SK-N-SH (cell line): ENCODE measurements around the gene COMMD3. TPM values are rescaled to one million over a fixed set of nuclear protein-coding genes. Genes with fewer than 3 reads are reported as not detected.

Experiments used
- CTCF ChIA-PET: fragments of 300-600, 350-600 bp; formaldehyde crosslinking; extraction: SDS; loops from one replicate; lab custom pipeline; 2021; lab: Yijun Ruan, JAX
- POLR2A ChIA-PET: fragments of 350-600 bp; sonication (Branson Sonifier 250); formaldehyde crosslinking; extraction: SDS; loops from one replicate; lab custom pipeline; 2020; ENCODE audit warnings: antibody characterized with exemption, inconsistent platforms; lab: Yijun Ruan, JAX
- DNase-seq: peaks from one replicate; pipeline ENCODE4 v3.0.0; 2012
- H2AFZ ChIP-seq: fragments of 200-600 bp; sonication (generic); 2 replicates; pipeline ENCODE4 v1.8.1; 2016; ENCODE audit warnings: antibody characterized with exemption, mild to moderate bottlenecking, low read depth
- H3F3A ChIP-seq: fragments of 200-600 bp; sonication (generic); replicated peaks from 2 replicates; pipeline ENCODE3; 2016; ENCODE audit warnings: antibody characterized with exemption, mild to moderate bottlenecking; ENCODE audit not compliant: insufficient read depth
- H3K27ac ChIP-seq, 2 experiments: fragments of 200-500 bp in 1 of 2; fragments of 200-600 bp in 1 of 2; sonication (Bioruptor generic) in 1 of 2; sonication (generic), shearing (Covaris generic) in 1 of 2; 2 replicates each; pipeline versions ENCODE4 v1.5.1 to v1.6.1; 2014 to 2016; ENCODE audit warnings: low read depth in 2 of 2, inconsistent platforms in 1 of 2, low read length in 1 of 2, mild to moderate bottlenecking in 1 of 2, mixed read lengths in 1 of 2
- H3K27me3 ChIP-seq: fragments of 200-600 bp; sonication (generic), shearing (Covaris generic); 2 replicates; pipeline ENCODE4 v1.6.1; 2016; ENCODE audit warnings: mixed run types; ENCODE audit not compliant: insufficient read depth
- H3K36me3 ChIP-seq, 2 experiments: fragments of 200-500 bp in 1 of 2; fragments of 200-600 bp in 1 of 2; sonication (Bioruptor generic) in 1 of 2; sonication (generic) in 1 of 2; replicated peaks in 1 of 2; 2 replicates each; pipeline versions ENCODE3 to v1.5.1; 2014 to 2016; ENCODE audit warnings: low read length in 1 of 2, mild to moderate bottlenecking in 1 of 2; ENCODE audit not compliant: insufficient read depth in 2 of 2, control insufficient read depth in 1 of 2
- H3K4me1 ChIP-seq, 2 experiments: fragments of 200-500 bp in 1 of 2; fragments of 200-600 bp in 1 of 2; sonication (Bioruptor generic) in 1 of 2; sonication (generic), shearing (Covaris generic) in 1 of 2; 2 replicates each; pipeline versions ENCODE4 v1.5.1 to v1.6.1; 2014 to 2016; ENCODE audit warnings: low read depth in 1 of 2, low read length in 1 of 2, mixed run types in 1 of 2; ENCODE audit not compliant: insufficient read depth in 2 of 2, control insufficient read depth in 1 of 2
- H3K4me2 ChIP-seq: fragments of 200-600 bp; sonication (generic), shearing (Covaris generic); 2 replicates; pipeline ENCODE4 v1.6.1; 2017; ENCODE audit warnings: mixed run types
- H3K4me3 ChIP-seq, 2 experiments: fragments of 200-500 bp in 1 of 2; fragments of 200-600 bp in 1 of 2; sonication (Bioruptor generic) in 1 of 2; sonication (generic), shearing (Covaris generic) in 1 of 2; 2 replicates each; pipeline versions ENCODE4 v1.5.1 to v1.8.1; 2014 to 2016; ENCODE audit warnings: low read depth in 2 of 2, inconsistent platforms in 1 of 2, low read length in 1 of 2, mild to moderate bottlenecking in 1 of 2, mixed read lengths in 1 of 2, moderate library complexity in 1 of 2
- H3K79me2 ChIP-seq: fragments of 200-600 bp; sonication (generic); 2 replicates; pipeline ENCODE4 v1.8.1; 2017; ENCODE audit warnings: mild to moderate bottlenecking; ENCODE audit not compliant: insufficient read depth
- H3K9ac ChIP-seq: fragments of 200-600 bp; sonication (generic); 2 replicates; pipeline ENCODE4 v1.6.1; 2017; ENCODE audit warnings: mixed run types
- H3K9me2 ChIP-seq: fragments of 200-600 bp; sonication (generic); 2 replicates; pipeline ENCODE4 v1.6.1; 2017; ENCODE audit warnings: mixed run types
- H3K9me3 ChIP-seq: fragments of 200-600 bp; sonication (generic); 2 replicates; pipeline ENCODE4 v1.6.1; 2017; ENCODE audit warnings: mixed run types, mild to moderate bottlenecking, moderate library complexity
- H4K20me1 ChIP-seq: fragments of 200-600 bp; sonication (generic); 2 replicates; pipeline ENCODE4 v1.6.1; 2017; ENCODE audit warnings: mild to moderate bottlenecking, mixed run types; ENCODE audit not compliant: insufficient read depth
- CHD2 ChIP-seq: fragments of 150-350 bp; IDR thresholded peaks from 2 replicates; pipeline ENCODE4 v1.6.1; 2018; ENCODE audit warnings: low read length; ENCODE audit not compliant: partially characterized antibody
- EP300 ChIP-seq, 2 experiments: IDR thresholded peaks; 2 replicates each; pipeline versions ENCODE4 v1.4.0 to v1.6.1; 2012; ENCODE audit warnings: borderline replicate concordance in 1 of 2, low read depth in 1 of 2, low read length in 1 of 2
- FOSL2 ChIP-seq: IDR thresholded peaks from 2 replicates; pipeline ENCODE4 v1.4.0; 2012; ENCODE audit warnings: low read depth, mild to moderate bottlenecking, moderate library complexity, borderline replicate concordance
- FOXJ3 ChIP-seq: sonication (generic); formaldehyde crosslinking; IDR thresholded peaks from 2 replicates; pipeline ENCODE4 v1.5.1; 2020; ENCODE audit warnings: mild to moderate bottlenecking, missing genetic modification reagents
- IRF3 ChIP-seq: fragments of 150-350 bp; IDR thresholded peaks from 2 replicates; pipeline ENCODE4 v1.6.1; 2016; ENCODE audit warnings: mild to moderate bottlenecking, low read depth, low read length
- MXI1 ChIP-seq: IDR thresholded peaks from 2 replicates; pipeline ENCODE4 v1.6.1; 2012; ENCODE audit warnings: mild to moderate bottlenecking, low read depth, low read length, improper control_type of control experiment
- PBX3 ChIP-seq: IDR thresholded peaks from 2 replicates; pipeline ENCODE4; 2012
- POLR2AphosphoS5 ChIP-seq: IDR thresholded peaks from 2 replicates; pipeline ENCODE4 v1.6.1; 2012; ENCODE audit warnings: low read depth, low read length
- RAD21 ChIP-seq: IDR thresholded peaks from 2 replicates; pipeline ENCODE4 v1.6.1; 2012; ENCODE audit warnings: mild to moderate bottlenecking, low read length
- RCOR1 ChIP-seq: fragments of 150-350 bp; IDR thresholded peaks from 2 replicates; pipeline ENCODE4 v1.6.1; 2017; ENCODE audit warnings: antibody characterized with exemption, low read length
- REST ChIP-seq: IDR thresholded peaks from 2 replicates; pipeline ENCODE4 v1.6.1; 2012; ENCODE audit warnings: mild to moderate bottlenecking, low read depth, low read length, moderate library complexity
- RFX5 ChIP-seq: IDR thresholded peaks from 2 replicates; pipeline ENCODE4 v1.6.1; 2012; ENCODE audit warnings: mild to moderate bottlenecking, improper control_type of control experiment, low read length
- RXRA ChIP-seq: IDR thresholded peaks from 2 replicates; pipeline ENCODE4 v1.4.0; 2012; ENCODE audit warnings: low read depth, mild to moderate bottlenecking, borderline replicate concordance
- SMC3 ChIP-seq: IDR thresholded peaks from 2 replicates; pipeline ENCODE4 v1.6.1; 2012; ENCODE audit warnings: low read depth, low read length, improper control_type of control experiment
- TCF12 ChIP-seq: IDR thresholded peaks from 2 replicates; pipeline ENCODE4 v1.4.0; 2012
- TEAD4 ChIP-seq: IDR thresholded peaks from 2 replicates; pipeline ENCODE4 v1.4.0; 2012; ENCODE audit warnings: mild to moderate bottlenecking, borderline replicate concordance; ENCODE audit not compliant: insufficient read depth
- USF1 ChIP-seq: IDR thresholded peaks from 2 replicates; pipeline ENCODE4 v1.4.0; 2012; ENCODE audit warnings: low read depth, borderline replicate concordance
- USF2 ChIP-seq: fragments of 150-350 bp; IDR thresholded peaks from 2 replicates; pipeline ENCODE4 v1.6.1; 2017; ENCODE audit warnings: antibody characterized with exemption, low read length, low read depth, borderline replicate concordance
- WGBS: methylation state at CpG from one replicate; pipeline ENCODE4 v1.1.6; 2017; ENCODE audit warnings: low lambda C conversion rate; 5-methylcytosine and 5-hydroxymethylcytosine counted together
- polyA plus RNA-seq, 3 experiments: library from polyadenylated mRNA; depleted of rRNA; stranded (reverse); fragments of >200 nt; gene quantifications; 2 replicates each; pipeline ENCODE4 v1.2.3, GENCODE V29; 2012

Gene COMMD3
- polyA plus RNA-seq, 1 of the 3 experiments (the other 2 are of a cell fraction), result 26.9 TPM

GRCh38 chr10:22317771-22318565 lies 1.8 kb downstream of the COMMD3 start:
- H3K9ac ChIP-seq, result peak overlapping the region; percentile 91; the same call in 1 of the 2 replicates
- peaks cover 11% of the 10 kb centered on the region for H3K27me3 ChIP-seq
- peaks cover 23% of the 10 kb centered on the region for H3F3A ChIP-seq
- no peaks in the 10 kb centered on the region for H3K9me3 ChIP-seq
- CTCF ChIA-PET, result no interaction called here
- no peak overlapping the region for H3K4me3 ChIP-seq
- no peaks in the 10 kb centered on the region for H3K9me2 ChIP-seq
- peaks cover 5 to 14% of the 10 kb centered on the region in 2 experiments; a peak in 3 of 4 replicates for H3K4me1 ChIP-seq
- 94% methylated on average over 6 of the region's 6 CpGs for WGBS
- H4K20me1 ChIP-seq, result peaks cover 5% of the 10 kb centered on the region; the same call in 1 of the 2 replicates
- H3K4me2 ChIP-seq, result peak overlapping the region; percentile 96
- peaks cover 5 to 8% of the 10 kb centered on the region in 2 experiments for H3K36me3 ChIP-seq
- POLR2A ChIA-PET, result no interaction called here
- no peak overlapping the region for H2AFZ ChIP-seq
- DNase-seq, result no peak
- H3K79me2 ChIP-seq, result peaks cover 33% of the 10 kb centered on the region
- peak overlapping the region in 1 of 2 experiments; percentile 81; a peak in 1 of 4 replicates for H3K27ac ChIP-seq
- TF ChIP-seq TCF12 (no peak), PBX3 (no peak), POLR2AphosphoS5 (no peak), RFX5 (no peak), FOXJ3 (no peak), RCOR1 (no peak), IRF3 (no peak), FOSL2 (no peak), REST (no peak), USF2 (no peak), TEAD4 (no peak), CHD2 (no peak), SMC3 (no peak), RAD21 (no peak), USF1 (no peak), MXI1 (no peak), EP300 (IDR thresholded peaks at IDR 0.05; ENCODE audit: borderline replicate concordance in 1 of 2, low read depth in 1 of 2, low read length in 1 of 2) (no peak), RXRA (no peak)
